Calu3 (cell line): ENCODE measurements around the gene DIP2B. TPM values are rescaled to one million over a fixed set of nuclear protein-coding genes. Genes with fewer than 3 reads are reported as not detected.

ENCODE experiments used
- BruUV-seq: library from RNA; stranded (reverse); fragments of 400-500 nt; replicated peaks from 2 replicates; lab custom pipeline; 2021; lab: Mats Ljungman, UMichigan
- CTCF ChIA-PET: fragments of 300-600 bp; sonication (Branson Sonifier 250); formaldehyde crosslinking; loops from one replicate; lab custom pipeline; 2022; ENCODE audit warnings: antibody characterized with exemption; lab: Charles Lee
- DNase-seq: peaks from one replicate; pipeline ENCODE4 v3.0.0; 2022
- H3K27ac Mint-ChIP-seq: one replicate; pipeline ENCODE4 v1.8.0; 2022; ENCODE audit warnings: mixed read lengths; ENCODE audit not compliant: unreplicated experiment
- H3K27me3 Mint-ChIP-seq: one replicate; pipeline ENCODE4 v1.8.0; 2022; ENCODE audit warnings: mixed read lengths; ENCODE audit not compliant: unreplicated experiment
- H3K36me3 Mint-ChIP-seq: one replicate; pipeline ENCODE4 v1.8.0; 2022; ENCODE audit warnings: mild to moderate bottlenecking, moderate library complexity, mixed read lengths; ENCODE audit not compliant: insufficient read depth, unreplicated experiment
- H3K4me1 Mint-ChIP-seq: one replicate; pipeline ENCODE4 v1.8.0; 2022; ENCODE audit warnings: mild to moderate bottlenecking, low read depth, mixed read lengths; ENCODE audit not compliant: unreplicated experiment
- H3K4me3 Mint-ChIP-seq: one replicate; pipeline ENCODE4 v1.8.0; 2022; ENCODE audit warnings: mild to moderate bottlenecking, low read depth, moderate library complexity, mixed read lengths; ENCODE audit not compliant: unreplicated experiment
- H3K9me3 Mint-ChIP-seq: one replicate; pipeline ENCODE4 v1.8.0; 2022; ENCODE audit warnings: low read depth, mixed read lengths; ENCODE audit not compliant: unreplicated experiment
- CTCF ChIP-seq: fragments of 200-600 bp; IDR thresholded peaks from one replicate; pipeline ENCODE4 v1.8.0; 2022; ENCODE audit warnings: antibody characterized with exemption; ENCODE audit not compliant: unreplicated experiment
- intact Hi-C: fragments of 100-400 bp; cut with micrococcal nuclease; formaldehyde crosslinking; loops from one replicate; pipeline ENCODE4 v1.10.0; 2022; ENCODE audit not compliant: unreplicated experiment
- total RNA-seq: library from RNA; stranded (reverse); gene quantifications from 2 replicates; pipeline ENCODE4 v1.2.3, GENCODE V29; 2022

Gene DIP2B
- total RNA-seq, 1 experiment from 2014 or later, result 22.8 TPM

- TF ChIP-seq CTCF, result no peak
- Mint-ChIP-seq H3K36me3 (peaks cover 4% of the 10 kb centered on the region), H3K4me3 (no peak overlapping the region), H3K27me3 (no peaks in the 10 kb centered on the region), H3K27ac (no peak overlapping the region), H3K9me3 (no peaks in the 10 kb centered on the region), H3K4me1 (peaks cover 61% of the 10 kb centered on the region)
- CTCF ChIA-PET, result interaction anchor here (0.7 kb wide), 1 partner anchor 552 kb away, joined by 3 read pairs; no protein-coding TSS in a partner anchor
- BruUV-seq, result no TSS peak
- intact Hi-C loops, result no loop called here
- no peak for DNase-seq
These were observed 61.3 kb downstream of the DIP2B start for GRCh38 chr12:50566066-50566465.

GRCh38 chr12:50567926-50568325 lies 63.1 kb downstream of the DIP2B start:
- no TSS peak for BruUV-seq
- DNase-seq, result no peak
- Mint-ChIP-seq H3K9me3 (no peaks in the 10 kb centered on the region), H3K4me3 (no peak overlapping the region), H3K4me1 (peaks cover 51% of the 10 kb centered on the region), H3K27ac (peak overlapping the region; percentile 25), H3K36me3 (peaks cover 4% of the 10 kb centered on the region), H3K27me3 (no peaks in the 10 kb centered on the region)
- CTCF ChIA-PET, result interaction anchor here (0.6 kb wide), 1 partner anchor 56 kb away, joined by 3 read pairs; no protein-coding TSS in a partner anchor
- no peak for TF ChIP-seq CTCF
- intact Hi-C loops, result no loop called here

GRCh38 chr12:50568338-50569091 lies 63.7 kb downstream of the DIP2B start:
- no TSS peak for BruUV-seq

GRCh38 chr12:50569321-50569720 lies 64.5 kb downstream of the DIP2B start:
- no peak overlapping the region for H3K4me3 Mint-ChIP-seq
- intact Hi-C loops, result no loop called here
- no peak for DNase-seq
- no peaks in the 10 kb centered on the region for H3K27me3 Mint-ChIP-seq
- BruUV-seq, result no TSS peak
- TF ChIP-seq CTCF, result no peak
- no peaks in the 10 kb centered on the region for H3K9me3 Mint-ChIP-seq
- CTCF ChIA-PET, result no interaction called here
- H3K36me3 Mint-ChIP-seq, result no peaks in the 10 kb centered on the region
- peaks cover 37% of the 10 kb centered on the region for H3K4me1 Mint-ChIP-seq
- H3K27ac Mint-ChIP-seq, result no peak overlapping the region

More at GRCh38 chr12:50568338-50569091, 63.7 kb downstream of the DIP2B start:
- no peak for TF ChIP-seq CTCF
- H3K27me3 Mint-ChIP-seq, result no peaks in the 10 kb centered on the region
- no peaks in the 10 kb centered on the region for H3K36me3 Mint-ChIP-seq
- CTCF ChIA-PET, result interaction anchor here (0.6 kb wide), 1 partner anchor 57 kb away, joined by 3 read pairs; no protein-coding TSS in a partner anchor
- no peak for DNase-seq
- no peak overlapping the region for H3K27ac Mint-ChIP-seq
- intact Hi-C loops, result no loop called here
- H3K4me1 Mint-ChIP-seq, result peaks cover 45% of the 10 kb centered on the region
- no peaks in the 10 kb centered on the region for H3K9me3 Mint-ChIP-seq
- H3K4me3 Mint-ChIP-seq, result no peak overlapping the region
